Measurements from ENCODE around the gene TDRD1.

TDRD1 gene

DNA sequence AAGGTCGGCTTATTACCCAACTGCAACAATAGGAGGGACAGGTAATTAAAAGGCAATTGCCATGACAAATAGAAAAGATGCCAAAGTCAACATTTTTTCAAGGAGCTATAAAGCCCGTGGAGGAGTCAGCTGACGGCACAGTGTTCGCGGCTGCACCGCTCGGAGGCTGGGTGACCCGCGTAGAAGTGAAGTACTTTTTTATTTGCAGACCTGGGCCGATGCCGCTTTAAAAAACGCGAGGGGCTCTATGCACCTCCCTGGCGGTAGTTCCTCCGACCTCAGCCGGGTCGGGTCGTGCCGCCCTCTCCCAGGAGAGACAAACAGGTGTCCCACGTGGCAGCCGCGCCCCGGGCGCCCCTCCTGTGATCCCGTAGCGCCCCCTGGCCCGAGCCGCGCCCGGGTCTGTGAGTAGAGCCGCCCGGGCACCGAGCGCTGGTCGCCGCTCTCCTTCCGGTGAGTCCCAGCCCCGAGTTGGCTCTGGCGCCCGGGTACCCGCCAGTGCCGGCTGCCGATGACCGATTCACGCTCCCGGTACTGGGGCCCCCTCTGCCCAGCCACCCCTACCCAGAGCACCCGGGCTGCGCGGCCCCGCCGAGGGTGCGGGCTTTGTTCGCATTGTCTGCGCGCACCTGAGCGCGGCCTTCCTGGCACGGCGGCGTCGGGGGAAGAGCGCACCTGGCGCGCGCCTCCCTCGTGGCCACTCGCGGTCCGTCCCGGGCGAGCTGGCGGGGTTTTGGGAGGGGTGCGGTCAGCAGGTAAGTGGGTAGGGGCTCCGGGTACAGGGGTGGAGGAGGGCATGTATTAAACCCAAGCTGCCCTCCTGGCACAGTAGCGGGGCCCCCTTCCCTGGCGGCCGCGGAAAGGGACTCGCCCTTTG, 60.2 kb downstream of the TDRD1 start, which contains the start of gene VWA2:
Gene VWA2, plus strand, starts transcription at position 138 of the 877 bp plus-strand sequence. CDS start 9,460 bp downstream, outside the sequence.
- DNase-seq (ENCODE audit: low spot score) = peak; percentile 9

DNA sequence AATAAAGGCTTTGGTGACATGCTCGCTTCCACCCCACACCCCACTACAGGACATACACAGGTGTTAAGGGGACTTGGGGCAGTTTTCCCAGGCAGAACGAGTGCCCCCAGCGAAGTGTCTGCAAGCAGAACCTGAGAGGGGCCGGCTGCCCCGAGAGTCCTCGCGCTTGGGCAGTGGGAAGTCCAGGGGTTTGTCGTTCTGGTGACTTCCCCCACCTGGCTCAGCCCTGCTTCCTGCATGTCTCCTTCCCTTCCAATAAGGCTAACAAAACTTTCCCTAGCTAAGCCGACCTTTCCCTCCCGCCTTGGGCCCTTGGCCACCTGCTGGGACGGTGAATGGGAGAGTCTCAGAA, 60.8 kb downstream of the TDRD1 start:
- DNase-seq (ENCODE audit: low spot score) = no peak

DNA sequence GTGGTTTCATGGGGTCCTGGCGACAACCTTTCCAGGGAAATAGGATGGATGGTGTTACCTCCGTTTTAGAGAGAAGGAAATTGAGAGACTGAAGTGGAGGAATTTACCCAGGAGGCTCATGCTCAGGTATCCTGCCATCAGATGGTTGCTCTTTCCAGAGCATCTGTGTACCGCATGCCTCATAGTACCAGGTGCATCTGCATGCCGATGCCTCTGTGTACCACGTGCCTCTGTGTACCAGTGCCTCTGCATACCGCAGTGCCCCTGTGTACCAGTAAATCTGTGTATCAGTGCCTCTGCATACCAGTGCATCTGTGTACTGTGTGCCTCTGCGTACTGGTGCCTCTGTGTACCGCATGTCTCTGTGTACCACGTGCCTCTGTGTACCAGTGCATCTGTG, 63.1 kb downstream of the TDRD1 start:
- no peak for DNase-seq (ENCODE audit: low spot score)

DNA sequence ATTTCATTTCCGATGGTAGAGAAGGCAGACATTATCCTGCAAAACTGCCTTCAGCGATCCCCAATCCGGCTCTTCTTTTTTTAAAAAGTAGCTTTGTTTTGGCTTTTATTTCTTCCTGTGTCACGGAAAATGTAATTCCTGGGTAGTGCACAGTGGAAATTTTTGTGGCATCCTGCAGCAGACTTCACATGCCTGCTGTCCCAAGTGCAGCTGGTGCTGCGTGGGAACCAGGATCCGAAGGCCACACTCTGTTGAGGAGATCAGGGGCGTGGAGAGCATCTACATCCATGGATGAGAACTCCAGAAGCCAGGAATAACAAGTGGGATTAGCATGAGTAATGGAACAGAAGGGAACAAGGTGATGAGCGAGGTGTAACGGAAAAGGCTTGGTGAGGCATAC, 64.5 kb downstream of the TDRD1 start:
- no peak for DNase-seq (ENCODE audit: low spot score)

DNA sequence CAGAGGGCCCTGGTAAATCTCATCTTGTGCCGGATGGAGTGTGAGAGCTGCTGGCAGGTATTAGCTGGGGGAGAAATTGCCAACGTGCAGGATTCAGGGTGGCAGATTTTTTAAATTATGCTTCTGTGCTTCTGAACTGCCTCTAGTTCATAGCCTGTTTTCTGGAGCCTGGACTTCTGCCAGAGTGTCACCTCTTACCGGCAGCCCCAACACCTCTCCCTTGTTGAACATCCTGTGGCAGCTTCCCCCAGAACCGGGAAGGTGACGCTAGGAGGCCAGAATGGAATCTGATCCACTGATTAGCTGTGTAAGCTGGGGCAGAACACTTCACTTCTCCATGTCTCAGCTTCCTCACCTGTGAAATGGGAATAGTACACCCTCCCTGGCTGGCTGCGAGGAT, 65.0 kb downstream of the TDRD1 start:
- DNase-seq (ENCODE audit: low spot score) = no peak

DNA sequence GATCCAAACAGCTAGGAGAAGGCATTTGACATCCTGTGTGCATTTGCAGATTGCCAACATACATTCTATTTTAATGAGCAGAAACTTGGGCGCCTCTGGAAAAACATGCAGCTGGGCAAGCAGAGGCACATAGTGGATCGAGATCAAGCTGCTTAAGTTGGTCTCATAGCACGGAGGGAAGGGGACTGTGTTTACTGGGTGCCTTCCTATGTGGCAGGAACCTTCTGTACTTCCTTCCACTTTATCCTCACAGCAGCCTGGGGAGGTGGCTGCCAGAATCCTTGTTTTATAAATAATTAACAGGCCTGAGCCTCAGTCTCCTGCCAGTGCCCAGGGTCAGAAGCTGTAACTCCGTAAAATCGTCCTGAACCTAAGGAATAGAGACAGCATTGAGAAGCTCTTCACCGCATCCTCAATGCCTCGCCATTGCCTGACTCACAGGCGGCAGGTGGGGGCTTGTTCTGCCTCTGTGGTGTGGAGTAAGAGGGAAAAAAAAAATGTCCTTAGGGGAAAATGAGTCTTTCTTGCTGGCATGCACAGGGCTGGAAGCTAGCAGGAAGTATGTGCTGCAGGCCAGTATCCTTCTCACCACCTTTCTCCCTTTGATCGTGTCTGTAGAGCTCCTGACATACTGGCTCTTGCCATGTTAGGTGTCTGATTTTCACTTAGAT, 66.1 kb downstream of the TDRD1 start:
- DNase-seq (ENCODE audit: low spot score) = no peak

DNA sequence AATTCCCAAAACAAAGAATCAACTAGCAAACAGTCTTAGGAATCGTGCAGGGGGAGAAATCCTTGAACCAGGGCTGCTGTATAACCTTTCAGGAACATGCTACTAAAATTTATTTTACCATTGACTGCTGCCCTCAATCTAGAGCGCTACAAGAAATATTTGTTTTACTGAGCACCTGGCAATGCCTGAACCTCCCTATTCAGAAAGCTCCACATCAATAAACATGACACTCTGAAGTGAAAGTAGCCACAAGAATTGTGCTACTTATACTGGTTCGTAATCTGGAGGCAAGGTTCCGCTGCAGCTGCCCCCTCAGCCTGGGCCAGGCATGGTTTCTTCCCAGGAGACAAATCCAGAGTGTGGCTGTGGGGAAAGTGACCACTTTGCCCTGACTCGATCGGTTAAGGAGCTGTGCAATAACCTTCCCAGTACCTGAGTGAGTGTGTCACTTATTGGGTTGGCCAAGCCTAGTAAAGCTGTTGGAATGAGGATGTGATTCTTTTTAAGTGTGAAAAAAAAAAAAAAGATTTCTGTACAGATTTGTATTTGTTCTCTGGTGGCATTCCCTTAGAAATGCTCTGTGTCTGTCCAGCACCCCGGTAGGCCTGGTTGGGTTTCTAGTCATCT, 67.6 kb downstream of the TDRD1 start:
- DNase-seq (ENCODE audit: low spot score) = no peak

DNA sequence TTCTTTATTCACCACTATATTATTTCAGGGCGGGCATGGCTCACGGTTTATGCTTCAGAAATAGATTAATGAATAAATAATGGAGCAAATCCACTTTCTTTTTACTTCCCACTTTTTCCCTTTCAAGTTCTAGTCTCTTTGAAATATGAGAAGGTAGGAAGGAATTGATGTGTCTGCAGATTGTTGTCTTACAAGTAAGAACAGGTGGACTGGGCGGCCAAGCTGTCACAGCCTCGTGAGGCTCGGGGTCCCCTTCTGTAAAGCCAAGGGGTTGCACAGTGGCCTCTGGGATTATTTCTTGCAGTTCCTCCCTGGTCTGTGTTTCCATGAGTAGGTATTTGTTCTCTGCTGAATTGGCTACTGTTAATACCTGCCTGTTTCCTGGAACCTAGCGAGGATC, 71.1 kb downstream of the TDRD1 start:
- DNase-seq (ENCODE audit: low spot score) = no peak

DNA sequence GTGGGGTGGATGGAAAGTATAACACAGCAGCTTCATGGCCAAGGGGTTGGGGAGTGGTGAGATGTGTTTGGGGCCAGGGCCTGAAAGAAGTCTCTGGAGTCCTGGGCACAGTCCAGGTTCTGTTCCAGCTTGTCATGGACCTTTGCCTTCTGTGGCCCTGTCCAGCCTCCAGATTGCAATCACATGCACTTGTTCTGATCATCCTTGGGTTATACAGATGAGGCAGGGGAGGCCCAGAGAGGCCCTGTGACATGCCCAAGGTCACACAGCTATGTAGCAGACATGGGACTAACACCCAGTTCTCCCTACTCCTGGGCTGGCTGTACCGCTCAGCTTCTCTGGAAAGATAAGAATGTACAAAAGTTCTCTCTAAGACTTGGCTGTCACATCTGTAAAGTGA, 71.6 kb downstream of the TDRD1 start:
- no peak for DNase-seq (ENCODE audit: low spot score)

DNA sequence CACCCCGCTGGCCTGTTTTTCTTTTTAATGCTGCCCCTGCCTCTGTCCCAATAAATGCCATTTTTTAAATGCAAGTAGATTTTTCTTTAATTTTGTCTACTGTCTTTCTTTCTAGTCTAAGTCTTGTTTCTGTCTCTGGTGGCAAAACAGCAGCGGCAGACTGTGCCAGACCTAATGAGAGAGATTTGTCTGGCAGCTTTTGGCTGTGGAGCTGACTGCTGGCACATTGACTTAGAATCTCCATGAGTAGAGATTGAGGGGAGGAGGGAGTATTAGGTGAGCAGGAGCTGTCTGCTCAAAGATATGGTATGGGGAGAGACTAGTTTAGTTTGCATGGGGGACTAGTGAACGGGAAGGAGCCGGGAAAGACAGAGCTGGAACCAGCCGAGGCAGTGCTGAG, 72.9 kb downstream of the TDRD1 start:
- DNase-seq (ENCODE audit: low spot score) = no peak

DNA sequence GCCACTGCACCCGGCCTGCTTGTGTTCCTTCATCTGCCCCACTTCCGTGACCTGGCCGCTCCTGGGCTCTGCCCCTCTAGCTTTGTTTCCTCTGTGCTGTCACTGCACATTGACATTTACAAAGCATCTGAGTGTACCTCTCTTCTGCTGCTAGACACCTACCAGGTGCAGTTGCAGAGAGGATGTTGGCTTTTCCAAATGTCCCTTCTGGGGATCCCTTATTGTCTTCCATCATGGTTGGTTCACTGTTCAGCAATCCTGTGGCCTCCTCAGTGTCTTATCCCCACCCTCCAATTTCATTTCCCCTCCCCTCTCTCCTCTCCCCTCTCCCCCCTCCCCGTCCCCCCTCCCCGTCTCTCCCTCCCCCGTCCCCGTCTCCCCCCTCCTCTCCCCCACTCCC, 73.7 kb downstream of the TDRD1 start:
- no peak for DNase-seq (ENCODE audit: low spot score)

DNA sequence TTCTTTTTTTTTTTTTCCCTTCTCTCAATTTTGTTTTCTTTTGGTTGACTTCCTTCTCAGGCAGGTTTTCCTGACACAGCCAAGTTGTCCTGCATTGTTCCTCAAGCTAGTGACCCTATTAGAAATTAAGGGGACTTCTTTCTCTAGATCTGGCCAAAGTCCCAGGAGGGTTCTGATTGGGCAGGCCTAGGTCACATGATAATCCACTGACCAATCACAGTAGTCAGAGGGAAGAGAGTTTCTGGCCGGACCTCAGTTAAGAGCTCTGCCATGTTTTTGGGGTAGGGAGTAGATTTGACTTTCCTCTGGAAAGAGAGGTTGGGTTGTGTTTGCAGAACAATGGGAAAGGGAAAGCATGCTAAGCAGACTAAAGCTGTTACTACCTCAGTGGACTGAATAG, 76.1 kb downstream of the TDRD1 start:
- no peak for DNase-seq (ENCODE audit: low spot score)

DNA sequence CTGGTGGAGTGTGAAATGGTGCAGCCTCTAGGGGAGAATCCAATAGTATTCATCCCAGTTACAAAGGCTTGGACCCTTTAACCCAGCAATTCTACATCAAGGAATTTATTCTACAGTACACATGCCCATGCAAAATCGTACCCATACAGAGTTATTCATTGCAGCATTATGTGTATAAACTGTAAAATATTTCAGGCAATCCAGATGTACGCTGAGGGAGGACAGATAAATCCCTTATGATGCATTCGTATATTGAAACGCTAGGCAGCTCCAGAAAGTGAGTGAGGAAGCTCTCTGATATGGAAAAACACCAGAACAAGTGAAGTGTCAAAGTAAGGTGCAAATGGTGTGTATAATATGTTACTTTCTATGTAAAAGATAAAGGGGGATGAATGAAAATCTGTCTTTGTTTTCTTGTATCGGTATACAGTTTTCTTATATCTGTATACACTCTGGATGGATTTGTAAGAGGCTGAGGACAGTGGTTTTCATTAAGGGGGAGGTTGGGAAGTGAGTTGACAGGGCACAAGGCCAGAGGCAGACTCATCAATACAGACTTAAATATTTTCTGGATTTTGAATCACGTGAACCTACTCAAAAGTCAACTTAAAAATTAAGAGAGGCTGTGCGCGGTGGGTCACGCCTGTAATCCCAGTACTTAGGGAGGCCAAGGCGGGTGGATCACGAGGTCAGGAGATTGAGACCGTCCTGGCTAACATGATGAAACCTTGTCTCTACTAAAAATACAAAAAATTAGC, 77.0 kb downstream of the TDRD1 start:
- DNase-seq (ENCODE audit: low spot score) = no peak

DNA sequence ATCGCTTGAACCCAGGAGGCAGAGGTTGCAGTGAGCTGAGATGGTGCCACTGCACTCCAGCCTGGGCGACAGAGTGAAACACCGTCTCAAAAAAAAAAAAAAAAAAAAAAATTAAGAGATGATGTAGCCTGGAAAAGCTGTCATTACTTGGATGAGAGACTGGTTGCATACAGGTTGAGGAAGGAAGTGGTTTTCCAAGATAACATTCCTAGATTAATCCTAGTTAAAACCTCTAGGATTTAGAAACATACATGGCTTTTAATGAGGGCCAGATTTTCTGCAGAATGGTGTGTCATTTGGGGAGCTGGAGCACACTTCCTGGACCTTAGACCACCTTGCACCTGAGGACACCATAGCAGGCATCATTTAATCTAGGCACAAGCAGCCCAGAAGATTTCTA, 77.7 kb downstream of the TDRD1 start:
- no peak for DNase-seq (ENCODE audit: low spot score)

DNA sequence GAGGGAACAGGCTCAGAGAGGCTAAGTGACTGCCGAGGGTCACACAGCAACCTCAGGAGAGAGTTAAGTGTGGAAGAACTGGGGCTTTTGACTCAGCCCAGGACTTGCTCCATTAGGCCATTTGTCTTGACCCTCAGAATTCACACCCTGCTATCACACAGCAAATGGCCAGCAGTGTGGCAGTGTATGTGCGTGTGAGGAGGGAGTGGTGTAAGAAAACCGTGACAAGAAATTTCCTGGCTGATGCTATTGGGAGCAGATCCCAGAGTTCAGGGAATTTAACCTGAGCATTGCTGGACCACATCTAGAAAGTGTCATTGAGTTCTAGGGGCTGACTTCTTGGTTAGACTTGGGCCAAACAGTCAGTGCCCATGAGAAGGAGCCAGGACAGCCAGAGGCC, 78.3 kb downstream of the TDRD1 start:
- no peak for DNase-seq (ENCODE audit: low spot score)

DNA sequence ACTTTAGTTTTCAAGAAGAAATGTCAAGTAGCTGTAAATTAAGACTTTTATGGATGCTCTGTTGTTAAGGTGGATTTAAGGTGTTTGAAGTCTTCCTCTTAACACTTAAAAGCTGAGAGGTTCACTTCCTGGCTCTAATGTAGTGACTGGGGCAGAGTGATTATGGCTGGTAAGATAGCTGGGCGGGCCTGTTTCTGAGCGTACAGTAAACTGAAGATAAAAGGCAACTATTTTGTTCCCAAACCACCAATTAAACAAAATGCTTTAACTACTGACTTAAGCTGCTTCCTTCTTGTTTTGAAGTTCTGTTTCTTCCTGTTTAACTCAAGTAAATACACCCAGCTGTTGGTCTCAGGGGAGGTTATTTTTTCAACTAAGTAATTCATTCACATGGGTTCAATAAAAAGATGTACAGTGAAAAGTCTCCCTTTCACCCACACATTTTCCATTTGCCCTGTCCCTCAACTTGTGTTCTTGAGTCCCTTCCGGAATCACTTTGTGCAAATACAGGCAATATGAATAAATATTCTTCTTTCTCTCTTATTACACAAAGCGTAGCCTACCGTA, 79.2 kb downstream of the TDRD1 start:
- DNase-seq (ENCODE audit: low spot score) = no peak

DNA sequence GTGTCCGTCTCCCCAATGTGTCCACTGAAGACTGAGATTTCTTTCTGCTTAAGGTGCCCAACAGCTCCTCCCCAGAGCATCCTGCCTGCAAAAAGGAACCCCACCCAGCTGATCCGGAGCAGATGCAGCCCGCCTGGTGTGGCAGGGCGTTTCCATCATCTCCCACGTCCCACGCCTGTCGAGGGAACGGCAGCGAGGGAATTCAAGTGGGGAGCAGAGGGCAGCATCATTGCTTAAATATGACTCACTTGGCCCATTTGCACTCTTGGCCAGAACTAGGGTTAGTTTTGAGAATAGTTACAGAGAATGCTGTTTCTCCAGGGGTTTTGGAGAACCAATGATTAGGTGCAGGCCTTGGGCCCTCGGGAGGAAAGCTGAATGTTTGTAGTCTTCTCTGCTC, 80.7 kb downstream of the TDRD1 start:
- no peak for DNase-seq (ENCODE audit: low spot score)

DNA sequence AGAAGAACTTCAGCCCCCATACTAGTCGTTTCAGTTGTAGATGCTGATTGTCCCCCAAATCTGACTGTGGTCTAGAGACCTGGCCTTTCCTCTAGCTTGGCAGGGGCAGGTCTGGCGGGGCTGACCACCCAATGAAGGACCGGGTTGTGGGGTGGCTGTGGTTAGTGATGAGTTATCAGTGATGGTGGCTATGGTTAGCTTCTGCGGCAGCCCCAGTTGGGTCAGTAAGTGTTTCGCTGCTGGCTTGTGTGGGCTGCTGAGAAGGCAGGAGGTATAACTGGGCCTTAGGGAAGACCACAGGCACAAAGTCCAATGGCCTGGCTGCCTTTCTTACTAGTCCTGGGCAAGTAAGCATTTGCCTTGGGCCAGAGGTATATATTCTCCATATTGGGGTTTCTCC, 81.2 kb downstream of the TDRD1 start:
- DNase-seq (ENCODE audit: low spot score) = no peak

DNA sequence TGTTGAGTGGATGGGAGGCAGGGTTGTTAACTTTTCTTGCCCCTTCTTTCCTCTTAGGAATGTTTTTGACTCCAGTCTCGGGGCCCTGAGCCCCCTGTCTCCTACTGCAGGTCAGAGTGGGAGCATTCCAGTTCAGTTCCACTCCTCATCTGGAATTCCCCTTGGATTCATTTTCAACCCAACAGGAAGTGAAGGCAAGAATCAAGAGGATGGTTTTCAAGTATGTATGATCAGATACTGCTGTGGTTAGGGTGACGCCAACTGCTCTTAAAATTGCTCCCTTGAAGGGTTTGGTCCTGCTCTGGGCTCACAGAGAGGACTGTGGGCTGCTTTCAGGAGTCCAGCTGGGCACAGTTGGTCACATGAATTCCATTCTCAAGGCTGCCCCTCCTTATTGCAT, 81.9 kb downstream of the TDRD1 start:
- DNase-seq (ENCODE audit: low spot score) = no peak

DNA sequence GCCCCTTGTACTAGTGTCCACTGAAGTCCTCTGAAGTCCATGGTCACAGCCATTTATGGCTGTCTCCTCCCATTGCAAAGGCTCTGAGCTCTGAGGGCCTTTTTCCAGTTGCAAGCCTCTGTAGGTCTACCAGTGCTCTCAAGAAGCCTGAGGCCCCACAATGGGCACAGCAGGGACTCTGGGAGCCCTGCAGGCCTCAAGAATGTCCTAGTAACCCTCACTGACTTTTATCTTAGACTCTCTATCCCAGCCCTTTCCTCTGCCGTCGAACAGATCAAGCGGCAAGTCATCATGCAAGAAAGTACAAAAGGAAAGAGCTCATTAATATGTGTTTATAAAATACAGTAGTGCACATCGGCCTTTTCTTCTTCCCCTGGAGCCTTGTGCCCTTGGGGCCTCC, 83.3 kb downstream of the TDRD1 start:
- no peak for DNase-seq (ENCODE audit: low spot score)

DNA sequence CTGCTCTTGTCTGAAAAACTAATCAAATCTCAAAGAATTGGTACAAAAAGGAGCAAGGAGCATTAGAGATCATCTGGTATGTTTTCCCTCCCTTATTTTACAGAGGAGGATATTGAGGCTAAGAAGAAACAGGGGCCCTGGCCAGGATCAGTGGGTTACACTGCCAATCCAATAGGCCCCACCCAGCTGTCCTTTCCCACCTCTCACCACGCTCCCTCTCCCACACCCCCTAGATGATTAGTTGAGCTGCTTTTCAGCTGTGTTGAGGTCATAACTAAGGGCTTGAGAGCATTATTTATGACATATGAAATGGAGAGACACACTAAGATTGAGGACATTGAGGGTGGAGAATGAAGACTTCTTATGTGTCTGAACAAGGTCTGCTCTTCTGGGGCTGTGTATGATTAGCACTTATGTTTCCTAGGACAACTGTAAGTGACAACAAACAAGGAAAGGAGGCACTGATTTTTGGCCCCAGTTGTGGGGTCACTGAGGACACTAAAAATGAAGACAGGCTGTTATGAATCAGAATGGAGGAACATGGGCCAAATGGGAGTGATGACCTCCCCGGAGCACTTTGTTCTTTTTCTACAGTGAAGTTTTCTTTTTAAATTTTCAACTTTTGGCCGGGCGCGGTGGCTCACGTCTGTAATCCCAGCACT, 86.4 kb downstream of the TDRD1 start:
- DNase-seq (ENCODE audit: low spot score) = no peak

DNA sequence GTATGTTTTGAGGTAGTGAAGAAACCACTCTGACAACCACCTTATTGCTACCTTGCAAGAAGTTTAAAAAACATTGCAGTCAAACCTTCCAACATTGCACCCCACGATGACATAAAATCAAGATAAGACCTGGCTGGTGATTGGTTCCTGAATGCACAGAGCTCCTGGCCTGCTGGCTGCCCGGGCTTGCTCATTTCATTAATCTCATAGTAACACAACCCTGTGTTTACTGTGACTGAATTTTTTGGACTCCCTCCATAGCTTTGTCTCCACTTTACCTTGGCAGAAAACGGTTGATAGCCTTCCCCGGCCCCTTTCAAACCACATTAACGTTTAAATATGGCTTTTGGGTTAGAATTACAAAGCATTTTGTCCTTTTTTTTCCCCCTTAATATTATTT, 87.4 kb downstream of the TDRD1 start:
- no peak for DNase-seq (ENCODE audit: low spot score)

Measured in activated CD4-positive, alpha-beta T cell treated with anti-CD3 and anti-CD28 coated beads, Interleukin-2, Interleukin-4, amounts not matched to agents 100 ng/mL and 50 ng/mL, durations not matched to agents 16 hours and 8 hours (primary cell).